SK-N-MC (cell line): ENCODE measurements around the gene ZNF892.

Experiments
- EZH2 ChIP-seq: fragments of 200-600 bp; sonication (generic); IDR thresholded peaks from one replicate; pipeline ENCODE4 v1.6.1; 2017; ENCODE audit warnings: antibody characterized with exemption
- FOXP2 ChIP-seq: optimal IDR thresholded peaks from 2 replicates; pipeline ENCODE3; 2011; ENCODE audit warnings: mild to moderate bottlenecking, moderate library complexity; ENCODE audit not compliant: insufficient read depth; ENCODE audit errors: extremely low read length, control extremely low read depth
- POLR2AphosphoS5 ChIP-seq: IDR thresholded peaks from 2 replicates; pipeline ENCODE4 v1.6.1; 2012; ENCODE audit warnings: mild to moderate bottlenecking, low read depth, low read length, borderline replicate concordance

DNA sequence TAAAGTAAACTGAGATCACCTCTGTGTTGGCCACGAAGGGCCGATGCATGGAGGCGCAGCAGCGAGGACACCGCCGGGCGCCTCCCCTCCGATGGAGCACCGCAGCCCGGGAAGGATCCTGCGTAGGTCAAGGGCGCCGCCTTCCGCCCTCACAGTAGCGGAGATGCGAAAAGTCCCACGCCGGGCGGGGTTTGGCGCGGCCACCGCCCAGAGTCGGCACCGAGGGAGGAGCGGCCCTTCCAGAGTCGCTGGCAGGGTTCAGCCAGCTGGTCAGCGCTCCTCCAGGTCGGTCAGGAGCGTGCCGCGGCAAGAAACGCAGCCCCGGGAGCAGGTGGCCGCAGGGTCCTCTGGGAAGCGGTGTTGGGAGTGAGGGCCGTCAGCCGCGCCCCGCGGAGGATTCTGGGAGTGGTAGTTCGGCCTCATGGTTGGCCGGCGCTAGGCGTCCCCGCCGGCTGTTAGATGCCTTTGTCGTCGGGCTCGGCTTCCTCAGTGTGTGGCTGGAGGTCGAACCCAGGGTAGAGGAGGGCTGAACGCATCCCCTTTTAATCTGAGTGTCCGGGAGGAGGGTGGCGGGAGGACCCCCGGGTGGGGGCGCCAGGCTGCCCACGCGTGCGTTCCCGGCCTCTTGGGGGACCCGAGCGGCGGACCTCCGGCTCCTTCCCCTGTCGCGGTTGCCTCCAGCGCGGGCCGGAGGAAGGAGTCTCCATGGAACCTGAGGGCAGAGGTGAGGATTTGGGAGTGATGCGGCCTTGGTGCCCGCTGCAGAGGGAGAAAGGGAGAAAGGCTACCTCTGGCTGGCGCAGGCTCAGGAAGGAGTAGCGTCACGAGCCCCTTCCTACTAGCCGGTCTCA is at the start of gene ZNF892:
- TF ChIP-seq POLR2AphosphoS5 (peak; percentile 94), EZH2 (no peak), FOXP2 (no peak)
